ENCODE data around the gene PMEL. TPM values are rescaled to one million over a fixed set of nuclear protein-coding genes. Genes with fewer than 3 reads are reported as not detected.
"Not testable (repeated sequence)": the region's sequence is repeated elsewhere in the genome, so short reads cannot be mapped to it uniquely, and the experiment has no call there.

PMEL gene
- total RNA-seq, 6 experiments from 2014 or later, result 0.47 to 1.3 (median 0.59) TPM

- H3K36me3 Mint-ChIP-seq (ENCODE audit: low read depth), result peaks cover 10% of the 10 kb centered on the region
- H3K9me3 Mint-ChIP-seq, result no peaks in the 10 kb centered on the region
- H3K27me3 Mint-ChIP-seq (ENCODE audit: insufficient read depth), result no peaks in the 10 kb centered on the region
- peak within 1 kb of the TSS; percentile 77 for H3K27ac Mint-ChIP-seq
- DNase-seq, result peak; percentile 98
- TF ChIP-seq CTCF (IDR thresholded peaks at IDR 0.05), result no peak
- peak within 1 kb of the TSS; percentile 100 for H3K4me3 Mint-ChIP-seq
- H3K4me1 Mint-ChIP-seq (ENCODE audit: low read depth), result peaks cover 18% of the 10 kb centered on the region
These were observed 31.1 kb upstream of the PMEL start, which contains the start of gene SUOX for GRCh38 chr12:55996715-55997534. Gene SUOX (plus strand): TSS chr12:55997276. CDS start chr12:56002222, 4,946 bp downstream.

- DNase-seq, result peak; percentile 66
- H3K9me3 Mint-ChIP-seq, result no peaks in the 10 kb centered on the region
- H3K4me3 Mint-ChIP-seq, result peak overlapping the region; percentile 100
- H3K4me1 Mint-ChIP-seq (ENCODE audit: low read depth), result peaks cover 18% of the 10 kb centered on the region
- TF ChIP-seq CTCF (IDR thresholded peaks at IDR 0.05), result peak; percentile 93
- H3K36me3 Mint-ChIP-seq (ENCODE audit: low read depth), result peaks cover 12% of the 10 kb centered on the region
- peak overlapping the region; percentile 77 for H3K27ac Mint-ChIP-seq
- no peaks in the 10 kb centered on the region for H3K27me3 Mint-ChIP-seq (ENCODE audit: insufficient read depth)
These were observed 30.4 kb upstream of the PMEL start for GRCh38 chr12:55996201-55996714.

GRCh38 chr12:55995366-55995765, 29.5 kb upstream of the PMEL start:
- H3K36me3 Mint-ChIP-seq (ENCODE audit: low read depth), result peaks cover 21% of the 10 kb centered on the region

GRCh38 chr12:55993230-55993853, 27.5 kb upstream of the PMEL start:
- no peak for DNase-seq
- Mint-ChIP-seq H3K27me3 (ENCODE audit: insufficient read depth) (no peaks in the 10 kb centered on the region), H3K9me3 (no peaks in the 10 kb centered on the region), H3K36me3 (ENCODE audit: low read depth) (peaks cover 31% of the 10 kb centered on the region), H3K4me3 (no peak overlapping the region), H3K27ac (peak overlapping the region; percentile 34; the same call in 1 of the 2 replicates), H3K4me1 (ENCODE audit: low read depth) (peaks cover 18% of the 10 kb centered on the region)
- TF ChIP-seq CTCF (IDR thresholded peaks at IDR 0.05), result no peak

More at GRCh38 chr12:55995366-55995765, 29.5 kb upstream of the PMEL start:
- DNase-seq, result no peak
- no peak overlapping the region for H3K4me3 Mint-ChIP-seq
- TF ChIP-seq CTCF (IDR thresholded peaks at IDR 0.05), result no peak
- H3K27ac Mint-ChIP-seq, result no peak overlapping the region
- peaks cover 18% of the 10 kb centered on the region for H3K4me1 Mint-ChIP-seq (ENCODE audit: low read depth)
- H3K27me3 Mint-ChIP-seq (ENCODE audit: insufficient read depth), result no peaks in the 10 kb centered on the region
- no peaks in the 10 kb centered on the region for H3K9me3 Mint-ChIP-seq

- Mint-ChIP-seq H3K27ac (no peak overlapping the region), H3K4me3 (no peak overlapping the region)
These were observed 25.3 kb upstream of the PMEL start for GRCh38 chr12:55991110-55991509.

GRCh38 chr12:55985976-55986375, 20.1 kb upstream of the PMEL start:
- H3K27ac Mint-ChIP-seq; H3K4me1 Mint-ChIP-seq (ENCODE audit: low read depth); DNase-seq; H3K27me3 Mint-ChIP-seq (ENCODE audit: insufficient read depth); H3K4me3 Mint-ChIP-seq; H3K9me3 Mint-ChIP-seq: not testable (repeated sequence)
- H3K36me3 Mint-ChIP-seq (ENCODE audit: low read depth), result peaks cover 27% of the 10 kb centered on the region

More at GRCh38 chr12:55991110-55991509, 25.3 kb upstream of the PMEL start:
- Mint-ChIP-seq H3K9me3 (no peaks in the 10 kb centered on the region), H3K27me3 (ENCODE audit: insufficient read depth) (no peaks in the 10 kb centered on the region), H3K4me1 (ENCODE audit: low read depth) (peaks cover 4% of the 10 kb centered on the region), H3K36me3 (ENCODE audit: low read depth) (peaks cover 31% of the 10 kb centered on the region)
- no peak for TF ChIP-seq CTCF (IDR thresholded peaks at IDR 0.05)
- no peak for DNase-seq
